A549 (cell line): ENCODE results near the gene RPS6KA3. TPM values are rescaled to one million over a fixed set of nuclear protein-coding genes. Genes with fewer than 3 reads are reported as not detected.

Experiments
- ATAC-seq, 2 experiments: fragments of 200-7000 bp in 1 of 2; fragments of >200 bp in 1 of 2; cut with Nextera tagmentation in 1 of 2; cut with Tn5 transposase in 1 of 2; 3 replicates each; pipeline versions ENCODE4 v1.8.0 to v1.9.1; 2018 to 2020; ENCODE audit warnings: mild to moderate bottlenecking in 1 of 2, moderate library complexity in 1 of 2
- CTCF ChIA-PET: fragments of 300-600 bp; sonication (Branson Sonifier 250); formaldehyde crosslinking; extraction: SDS; loops from one replicate; lab custom pipeline; 2021; ENCODE audit warnings: antibody characterized with exemption, inconsistent platforms; lab: Yijun Ruan, JAX
- POLR2A ChIA-PET: fragments of 350-600 bp; formaldehyde crosslinking; extraction: SDS; loops from one replicate; lab custom pipeline; 2021; ENCODE audit warnings: antibody characterized with exemption, inconsistent platforms; lab: Yijun Ruan, JAX
- DNase-seq, 2 experiments: peaks; one replicate each; pipeline versions ENCODE4 v3.0.0 to v3.0.0-alpha.2; 2011 to 2016; ENCODE audit warnings: low read depth in 1 of 2, low spot score in 1 of 2
- FAIRE-seq: peaks from 2 replicates; lab custom pipeline; 2011; peaks lifted over from hg19 to GRCh38; lab: Jason Lieb, UNC
- H3K27ac ChIP-seq, 2 experiments: fragments of >200 bp; sonication (Bioruptor Twin); formaldehyde crosslinking; 3 replicates each; pipeline ENCODE4 v1.5.1; 2016 to 2017
- H3K4me1 ChIP-seq: fragments of >200 bp; sonication (Bioruptor Twin); formaldehyde crosslinking; 3 replicates; pipeline ENCODE4 v1.6.1; 2016
- H3K4me2 ChIP-seq: fragments of >200 bp; sonication (Bioruptor Twin); formaldehyde crosslinking; 3 replicates; pipeline ENCODE4 v1.6.1; 2016
- H3K4me3 ChIP-seq: fragments of >200 bp; sonication (Bioruptor Twin); formaldehyde crosslinking; 3 replicates; pipeline ENCODE4 v1.5.1; 2016
- H3K9me3 ChIP-seq: fragments of >200 bp; sonication (Bioruptor Twin); formaldehyde crosslinking; 3 replicates; pipeline ENCODE4 v1.6.1; 2016
- BHLHE40 ChIP-seq: IDR thresholded peaks from 2 replicates; pipeline ENCODE4 v1.6.1; 2012; ENCODE audit warnings: low read depth, low read length, inconsistent platforms
- CBX2 ChIP-seq: fragments of 200-600 bp; sonication (generic); IDR thresholded peaks from 2 replicates; pipeline ENCODE4 v1.6.1; 2016; ENCODE audit warnings: low read depth, mild to moderate bottlenecking, borderline replicate concordance
- EHMT2 ChIP-seq: fragments of 200-600 bp; sonication (generic); IDR thresholded peaks from 2 replicates; pipeline ENCODE4 v1.6.1; 2016; ENCODE audit warnings: antibody characterized with exemption, low read depth, mild to moderate bottlenecking, moderate library complexity
- EP300 ChIP-seq, 2 experiments: fragments of >200 bp; sonication (Bioruptor Twin); formaldehyde crosslinking; IDR thresholded peaks; 2 replicates in 1 of 2; 3 replicates in 1 of 2; pipeline ENCODE4 v1.6.1; 2016 to 2017
- FOSL2 ChIP-seq, 2 experiments: fragments of 450-650 bp in 1 of 2; fragments of >200 bp in 1 of 2; sonication (Bioruptor Twin) in 1 of 2; formaldehyde crosslinking; IDR thresholded peaks; 2 replicates each; pipeline versions ENCODE4 v1.5.0 to v1.6.1; 2016 to 2020; ENCODE audit warnings: mild to moderate bottlenecking in 1 of 2, moderate library complexity in 1 of 2
- FOXS1 ChIP-seq: fragments of 250-450 bp; sonication (Bioruptor Pico); IDR thresholded peaks from 2 replicates; pipeline ENCODE4 v1.5.0; 2020; ENCODE audit warnings: mild to moderate bottlenecking, moderate library complexity
- GATA3 ChIP-seq: IDR thresholded peaks from 2 replicates; pipeline ENCODE4 v1.6.1; 2012; ENCODE audit warnings: borderline replicate concordance
- HEYL ChIP-seq: fragments of 250-450 bp; sonication (Bioruptor Pico); IDR thresholded peaks from 2 replicates; pipeline ENCODE4 v1.8.0; 2021; ENCODE audit warnings: mild to moderate bottlenecking, moderate library complexity
- HOXA7 ChIP-seq: fragments of 250-450 bp; sonication (Bioruptor Pico); IDR thresholded peaks from 2 replicates; pipeline ENCODE4 v1.5.0; 2020; ENCODE audit warnings: mild to moderate bottlenecking, moderate library complexity
- HOXB5 ChIP-seq: fragments of 250-450 bp; sonication (Bioruptor Pico); IDR thresholded peaks from 2 replicates; pipeline ENCODE4 v1.5.0; 2020; ENCODE audit warnings: mild to moderate bottlenecking, moderate library complexity
- JUN ChIP-seq, 2 experiments: fragments of >200 bp; sonication (Bioruptor Twin); formaldehyde crosslinking; IDR thresholded peaks; 2 replicates in 1 of 2; 3 replicates in 1 of 2; pipeline ENCODE4 v1.6.1; 2016 to 2017
- KDM1A ChIP-seq: fragments of 200-600 bp; sonication (generic); IDR thresholded peaks from 2 replicates; pipeline ENCODE4 v1.6.1; 2016; ENCODE audit warnings: low read depth, mild to moderate bottlenecking
- MYC ChIP-seq: IDR thresholded peaks from 2 replicates; pipeline ENCODE4 v1.6.1; 2012; ENCODE audit warnings: mild to moderate bottlenecking, inconsistent platforms, low read length, improper control_type of control experiment, borderline replicate concordance
- NFE2L2 ChIP-seq: fragments of 150-350 bp; conservative IDR thresholded peaks from 2 replicates; pipeline ENCODE4 v1.6.1; 2014; ENCODE audit warnings: low read length
- NPAS2 ChIP-seq: fragments of 250-450 bp; sonication (Bioruptor Pico); IDR thresholded peaks from 2 replicates; pipeline ENCODE4 v1.8.0; 2022; ENCODE audit warnings: mild to moderate bottlenecking, moderate library complexity, borderline replicate concordance
- POLR2AphosphoS2 ChIP-seq: conservative IDR thresholded peaks from 2 replicates; pipeline ENCODE4 v1.6.1; 2012; ENCODE audit warnings: low read length, improper control_type of control experiment, inconsistent platforms
- RFX5 ChIP-seq: fragments of 450-650 bp; IDR thresholded peaks from 2 replicates; pipeline ENCODE4 v1.7.1; 2014; ENCODE audit warnings: antibody characterized with exemption, mild to moderate bottlenecking, moderate library complexity
- SMC3 ChIP-seq: fragments of >200 bp; sonication (Bioruptor Twin); formaldehyde crosslinking; IDR thresholded peaks from 3 replicates; pipeline ENCODE4 v1.6.1; 2018; ENCODE audit warnings: inconsistent platforms
- TP53 ChIP-seq: fragments of 250-450 bp; sonication (Bioruptor Pico); IDR thresholded peaks from 2 replicates; pipeline ENCODE4 v1.5.0; 2021; ENCODE audit warnings: mild to moderate bottlenecking, moderate library complexity
- ZC3H11A ChIP-seq: fragments of 450-650 bp; IDR thresholded peaks from 2 replicates; pipeline ENCODE4 v1.6.1; 2014; ENCODE audit warnings: antibody characterized with exemption, mild to moderate bottlenecking
- ZFP36 ChIP-seq: fragments of 450-650 bp; IDR thresholded peaks from 2 replicates; pipeline ENCODE4 v1.6.1; 2014; ENCODE audit warnings: borderline replicate concordance; ENCODE audit not compliant: partially characterized antibody
- ZNF302 ChIP-seq: fragments of 250-450 bp; sonication (Bioruptor Pico); IDR thresholded peaks from 2 replicates; pipeline ENCODE4 v1.9.0; 2021; ENCODE audit warnings: inconsistent platforms, mild to moderate bottlenecking, moderate library complexity
- WGBS: methylation state at CpG from one replicate; pipeline ENCODE4 v1.1.6; 2017; ENCODE audit errors: missing lambda C conversion rate; 5-methylcytosine and 5-hydroxymethylcytosine counted together
- polyA plus RNA-seq, 4 experiments: library from polyadenylated mRNA; depleted of rRNA in 3 of 4; stranded (reverse); fragments of >200 nt; fragmentation: RNase III in 1 of 4; extraction: RNeasy Plus Mini Kit Qiagen cat#74134 plus additional on column Dnase treatment in 1 of 4; gene quantifications; 2 replicates in 3 of 4; 3 replicates in 1 of 4; pipeline ENCODE4 v1.2.3, GENCODE V29; 2011 to 2017
- TF ChIP-seq, protein P1 (sequence below): fragments of >200 bp; sonication (Bioruptor Twin); formaldehyde crosslinking; IDR thresholded peaks from 3 replicates; pipeline ENCODE4 v1.6.1; 2016
- TF ChIP-seq, protein P2 (sequence below): fragments of 450-650 bp; IDR thresholded peaks from 2 replicates; pipeline ENCODE4 v1.6.1; 2014; ENCODE audit warnings: antibody characterized with exemption

Gene RPS6KA3
- polyA plus RNA-seq, 2 of the 4 experiments (the other 2 are of a cell fraction): 41.1 to 117 TPM

DNA sequence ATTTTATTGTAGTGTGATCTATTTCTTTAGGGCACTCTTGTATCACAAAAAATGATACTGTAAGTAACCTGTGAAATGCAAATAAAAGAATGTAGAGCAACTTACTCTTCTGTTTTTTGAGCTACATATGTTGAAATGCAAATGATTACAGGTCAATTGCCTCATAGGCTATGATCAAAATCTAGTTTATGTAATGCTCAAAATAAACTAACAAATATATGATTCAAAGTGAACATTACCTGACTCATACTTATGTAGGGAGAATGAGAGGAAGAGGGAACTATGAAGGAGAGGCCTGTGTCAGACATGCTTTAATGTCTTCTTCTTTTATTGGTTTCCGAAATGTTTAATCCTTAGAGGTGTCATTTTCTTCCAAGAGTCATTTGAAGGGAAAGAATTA is 5.0 kb upstream of the RPS6KA3 start:
- DNase-seq: no peak

DNA sequence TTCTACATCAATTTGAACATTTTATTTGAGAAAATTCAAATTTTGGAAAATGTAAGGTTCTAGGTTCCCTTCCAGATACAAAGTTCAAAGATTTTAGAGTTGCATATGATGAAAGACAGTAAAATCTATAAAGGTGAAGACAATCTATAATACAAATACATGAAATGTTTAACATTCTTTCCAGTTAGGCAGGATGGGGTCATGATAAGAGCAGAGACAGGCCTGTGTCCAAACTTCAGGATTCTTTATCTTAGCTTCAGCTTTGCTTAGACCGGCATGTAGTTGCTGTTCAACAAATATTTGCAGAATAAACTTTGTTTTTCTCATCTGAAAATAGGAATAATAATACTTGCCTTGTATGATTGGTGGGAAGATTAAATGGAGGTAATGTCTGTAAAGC is 4.5 kb upstream of the RPS6KA3 start:
- FAIRE-seq: no peak
- Histone ChIP-seq H3K4me2 (peak overlapping the region; percentile 37), H3K4me3 (no peak overlapping the region), H3K27ac (no peak overlapping the region), H3K4me1 (peaks cover 25% of the 10 kb centered on the region), H3K9me3 (no peaks in the 10 kb centered on the region)
- TF ChIP-seq SMC3: no peak
- TF ChIP-seq, protein P1, sequence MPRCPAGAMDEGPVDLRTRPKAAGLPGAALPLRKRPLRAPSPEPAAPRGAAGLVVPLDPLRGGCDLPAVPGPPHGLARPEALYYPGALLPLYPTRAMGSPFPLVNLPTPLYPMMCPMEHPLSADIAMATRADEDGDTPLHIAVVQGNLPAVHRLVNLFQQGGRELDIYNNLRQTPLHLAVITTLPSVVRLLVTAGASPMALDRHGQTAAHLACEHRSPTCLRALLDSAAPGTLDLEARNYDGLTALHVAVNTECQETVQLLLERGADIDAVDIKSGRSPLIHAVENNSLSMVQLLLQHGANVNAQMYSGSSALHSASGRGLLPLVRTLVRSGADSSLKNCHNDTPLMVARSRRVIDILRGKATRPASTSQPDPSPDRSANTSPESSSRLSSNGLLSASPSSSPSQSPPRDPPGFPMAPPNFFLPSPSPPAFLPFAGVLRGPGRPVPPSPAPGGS: no peak
- TF ChIP-seq EP300 (IDR thresholded peaks at IDR 0.05): no peak
- no peak for TF ChIP-seq TP53
- TF ChIP-seq RFX5: no peak
- TF ChIP-seq KDM1A: no peak
- no peak for TF ChIP-seq ZC3H11A
- TF ChIP-seq NFE2L2: no peak
- TF ChIP-seq FOSL2 (IDR thresholded peaks at IDR 0.05): no peak
- no peak for TF ChIP-seq FOSL2 (CRISPR knock-in tag; IDR thresholded peaks at IDR 0.05)
- TF ChIP-seq FOXS1 (CRISPR knock-in tag): no peak
- no peak for TF ChIP-seq MYC
- no peak for TF ChIP-seq HOXA7 (CRISPR knock-in tag)
- no peak for TF ChIP-seq ZFP36
- no peak for TF ChIP-seq BHLHE40
- TF ChIP-seq, protein P2, sequence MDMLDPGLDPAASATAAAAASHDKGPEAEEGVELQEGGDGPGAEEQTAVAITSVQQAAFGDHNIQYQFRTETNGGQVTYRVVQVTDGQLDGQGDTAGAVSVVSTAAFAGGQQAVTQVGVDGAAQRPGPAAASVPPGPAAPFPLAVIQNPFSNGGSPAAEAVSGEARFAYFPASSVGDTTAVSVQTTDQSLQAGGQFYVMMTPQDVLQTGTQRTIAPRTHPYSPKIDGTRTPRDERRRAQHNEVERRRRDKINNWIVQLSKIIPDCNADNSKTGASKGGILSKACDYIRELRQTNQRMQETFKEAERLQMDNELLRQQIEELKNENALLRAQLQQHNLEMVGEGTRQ: no peak
- TF ChIP-seq NPAS2 (CRISPR knock-in tag): no peak
- no peak for TF ChIP-seq POLR2AphosphoS2
- CTCF ChIA-PET: interaction anchor here (0.6 kb wide), 1 partner anchor 90 kb away, joined by 4 read pairs; no protein-coding TSS in a partner anchor
- no peak for ATAC-seq
- 4% methylated on average over 1 of the region's 1 CpG for whole genome bisulfite sequencing
- DNase-seq: no peak
- POLR2A ChIA-PET: no interaction called here

More for the DNA sequence above, 5.0 kb upstream of the RPS6KA3 start:
- WGBS: 60% methylated on average over 1 of the region's 1 CpG
- Histone ChIP-seq H3K4me1 (peaks cover 25% of the 10 kb centered on the region), H3K4me3 (no peak overlapping the region), H3K4me2 (peak overlapping the region; percentile 37)
- TF ChIP-seq RFX5 (no peak), SMC3 (no peak), JUN (IDR thresholded peaks at IDR 0.05) (no peak), HOXB5 (CRISPR knock-in tag) (no peak), HEYL (CRISPR knock-in tag) (no peak), FOXS1 (CRISPR knock-in tag) (no peak), GATA3 (no peak), CBX2 (no peak), ZFP36 (no peak), ZNF302 (no peak)
- TF ChIP-seq, all 56 proteins: peak for 0
- Histone ChIP-seq H3K9me3 (no peaks in the 10 kb centered on the region), H3K27ac (no peak overlapping the region)
- ATAC-seq: no peak
- POLR2A ChIA-PET: no interaction called here
- no peak for FAIRE-seq
- CTCF ChIA-PET: interaction anchor here (0.6 to 1.0 kb wide), 2 partner anchors 41 to 90 kb away, joined by 3 to 4 read pairs; no protein-coding TSS in a partner anchor

DNA sequence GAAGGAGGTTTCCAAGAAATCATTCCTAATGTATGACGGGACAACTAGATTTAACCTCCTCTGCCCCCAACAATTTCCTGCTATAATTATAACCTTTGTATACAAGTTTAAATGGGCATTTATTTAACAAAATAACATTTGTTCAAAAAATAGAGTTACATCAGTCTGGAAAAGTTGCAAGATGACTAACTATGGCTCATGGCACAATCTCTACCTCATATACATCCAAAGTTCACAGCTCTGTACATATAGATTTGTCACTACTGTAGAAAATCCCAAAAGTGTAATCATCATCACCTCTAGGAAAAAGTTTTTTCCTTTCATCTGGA is 3.8 kb upstream of the RPS6KA3 start:
- WGBS: 83% methylated on average over 1 of the region's 1 CpG
- ChIA-PET POLR2A (no interaction called here), CTCF (interaction anchor here (0.7 kb wide), 1 partner anchor 187 kb away, joined by 3 read pairs; no protein-coding TSS in a partner anchor)
- DNase-seq (no peak), ATAC-seq (no peak), FAIRE-seq (no peak)
- TF ChIP-seq EHMT2: no peak
- H3K9me3 ChIP-seq: no peaks in the 10 kb centered on the region
- H3K27ac ChIP-seq: no peak overlapping the region
- H3K4me1 ChIP-seq: peaks cover 25% of the 10 kb centered on the region
- no peak overlapping the region for H3K4me3 ChIP-seq
- H3K4me2 ChIP-seq: peak overlapping the region; percentile 37; the same call in 2 of the 3 replicates
